Sigmoid colon (tissue), 7 donors: ENCODE results near the gene SLC17A8. TPM values are rescaled to one million over a fixed set of nuclear protein-coding genes. Genes with fewer than 3 reads are reported as not detected.

Source experiments
- DNase-seq: peaks from one replicate; pipeline ENCODE4 v3.0.0-alpha.2; 2019
- H3K27ac ChIP-seq, 4 donors: fragments of 200-600 bp; sonication (generic); one replicate each; pipeline ENCODE4 v1.5.1; 2016 to 2019; ENCODE audit warnings: mild to moderate bottlenecking in 1 of 4
- H3K27me3 ChIP-seq, 3 donors: fragments of 200-600 bp; sonication (generic); one replicate each; pipeline ENCODE4 v1.5.1; 2019; ENCODE audit warnings: mild to moderate bottlenecking in 1 of 3
- H3K36me3 ChIP-seq, 4 donors: fragments of 200-600 bp; sonication (generic); one replicate each; pipeline ENCODE4 v1.5.1; 2016 to 2019
- H3K4me1 ChIP-seq, 4 donors: fragments of 200-600 bp; sonication (generic); one replicate each; pipeline ENCODE4 v1.5.1; 2017 to 2019
- H3K4me3 ChIP-seq, 4 donors: fragments of 200-600 bp; sonication (generic); one replicate each; pipeline ENCODE4 v1.5.1; 2017 to 2019; ENCODE audit warnings: mild to moderate bottlenecking in 2 of 4, moderate library complexity in 1 of 4
- H3K9me3 ChIP-seq, 4 donors: fragments of 200-600 bp in 3 of 4; sonication (generic) in 3 of 4; one replicate each; pipeline versions ENCODE4 v1.5.1 to v1.6.1; 2013 to 2019
- EP300 ChIP-seq, 4 donors: sonication (generic); formaldehyde crosslinking; IDR thresholded peaks; one replicate each; pipeline ENCODE4 v1.6.1; 2017; ENCODE audit warnings: antibody characterized with exemption in 4 of 4
- POLR2A ChIP-seq, 2 donors: fragments of 450-650 bp; IDR thresholded peaks; one replicate each; pipeline ENCODE4 v1.6.1; 2016; ENCODE audit warnings: antibody characterized with exemption in 2 of 2, mild to moderate bottlenecking in 2 of 2, moderate library complexity in 2 of 2
- POLR2AphosphoS5 ChIP-seq, 4 donors: sonication (generic); formaldehyde crosslinking; IDR thresholded peaks; one replicate each; pipeline ENCODE4 v1.6.1; 2017; ENCODE audit warnings: antibody characterized with exemption in 4 of 4
- WGBS, 2 donors: extraction: QIAGEN DNeasy Blood & Tissue Kit; methylation state at CpG; one replicate each; pipeline ENCODE4 v1.1.7; 2013; 5-methylcytosine and 5-hydroxymethylcytosine counted together
- intact Hi-C: fragments of 100-400 bp; cut with DNase I; formaldehyde crosslinking; loops from one replicate; pipeline ENCODE4 v1.15.1; 2023
- polyA plus RNA-seq, 3 donors: library from polyadenylated mRNA; stranded (reverse); fragments of 200-250 nt; gene quantifications; one replicate each; pipeline ENCODE4 v1.2.3, GENCODE V29; 2013
- total RNA-seq, 4 donors: library from RNA; depleted of rRNA; stranded (reverse); fragments of >200 nt; gene quantifications; one replicate each; pipeline ENCODE4 v1.1.0, GENCODE V29; 2016
- TF ChIP-seq, protein P1 (sequence below), 4 experiments: fragments of 450-650 bp in 3 of 4; fragments of 200-600 bp in 1 of 4; IDR thresholded peaks; one replicate each; pipeline ENCODE4 v1.5.1; 2016 to 2019; ENCODE audit warnings: antibody characterized with exemption in 4 of 4, mild to moderate bottlenecking in 3 of 4, moderate library complexity in 2 of 4
- donor health status: healthy with polysubstance abuse.
- donor health status: Bipolar disorder and iron deficiency.
- donor health status: healthy.

Gene SLC17A8
- total and polyA plus RNA-seq, 7 donors, result 0.60 to 2.3 (median 0.90) TPM; not detected in 4

DNA sequence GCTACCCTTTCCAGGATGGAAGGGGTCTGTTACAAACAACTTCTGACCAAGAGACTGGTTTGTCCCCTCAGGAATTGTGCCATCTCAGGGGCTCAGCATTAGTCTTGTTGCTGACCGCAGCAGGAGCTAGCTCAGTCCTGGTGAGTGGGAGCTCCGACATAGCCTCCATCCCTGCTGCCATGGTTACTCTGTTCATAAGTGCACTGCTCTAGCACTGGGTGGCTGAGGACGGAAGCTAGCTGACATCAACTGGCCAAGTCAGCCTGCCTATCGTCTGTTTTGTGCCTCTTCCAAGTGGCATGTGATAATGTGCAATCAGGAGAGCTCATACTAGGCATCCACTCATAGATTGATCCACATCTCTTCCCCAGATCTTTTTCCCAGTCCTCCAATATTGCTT is 7.5 kb downstream of the SLC17A8 start:
- no peak for DNase-seq

DNA sequence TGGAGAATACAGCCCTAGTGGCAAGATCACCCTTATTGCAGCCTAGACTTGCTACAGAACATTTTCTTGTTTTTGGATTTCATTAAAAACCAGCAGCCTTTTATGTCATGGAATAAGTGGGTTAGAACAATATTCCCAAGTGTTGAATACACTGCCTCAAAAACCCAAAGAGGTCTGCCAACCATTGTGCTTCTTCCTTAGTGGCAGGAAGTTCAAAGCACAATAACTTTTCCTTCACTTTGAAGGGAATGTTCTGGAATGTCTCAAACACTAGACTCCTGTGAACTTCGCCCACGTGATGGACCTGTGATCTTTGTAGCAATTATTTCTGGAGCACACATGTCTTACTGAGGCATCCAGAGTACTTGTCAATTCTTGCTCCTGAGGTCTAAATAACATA is 8.5 kb downstream of the SLC17A8 start:
- intact Hi-C loops, result no loop called here
- TF ChIP-seq, protein P1, sequence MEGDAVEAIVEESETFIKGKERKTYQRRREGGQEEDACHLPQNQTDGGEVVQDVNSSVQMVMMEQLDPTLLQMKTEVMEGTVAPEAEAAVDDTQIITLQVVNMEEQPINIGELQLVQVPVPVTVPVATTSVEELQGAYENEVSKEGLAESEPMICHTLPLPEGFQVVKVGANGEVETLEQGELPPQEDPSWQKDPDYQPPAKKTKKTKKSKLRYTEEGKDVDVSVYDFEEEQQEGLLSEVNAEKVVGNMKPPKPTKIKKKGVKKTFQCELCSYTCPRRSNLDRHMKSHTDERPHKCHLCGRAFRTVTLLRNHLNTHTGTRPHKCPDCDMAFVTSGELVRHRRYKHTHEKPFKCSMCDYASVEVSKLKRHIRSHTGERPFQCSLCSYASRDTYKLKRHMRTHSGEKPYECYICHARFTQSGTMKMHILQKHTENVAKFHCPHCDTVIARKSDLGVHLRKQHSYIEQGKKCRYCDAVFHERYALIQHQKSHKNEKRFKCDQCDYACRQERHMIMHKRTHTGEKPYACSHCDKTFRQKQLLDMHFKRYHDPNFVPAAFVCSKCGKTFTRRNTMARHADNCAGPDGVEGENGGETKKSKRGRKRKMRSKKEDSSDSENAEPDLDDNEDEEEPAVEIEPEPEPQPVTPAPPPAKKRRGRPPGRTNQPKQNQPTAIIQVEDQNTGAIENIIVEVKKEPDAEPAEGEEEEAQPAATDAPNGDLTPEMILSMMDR (IDR thresholded peaks at IDR 0.05), result no peak
- TF ChIP-seq POLR2A (IDR thresholded peaks at IDR 0.05), result no peak
- TF ChIP-seq EP300 (IDR thresholded peaks at IDR 0.05), result no peak
- no peak for TF ChIP-seq POLR2AphosphoS5 (IDR thresholded peaks at IDR 0.05)
- no peak for DNase-seq
- no peaks in the 10 kb centered on the region for H3K36me3 ChIP-seq
- H3K27ac ChIP-seq, result no peak overlapping the region
- WGBS, 2 donors, result 74 to 86% methylated on average over 2 of the region's 2 CpGs
- no peaks in the 10 kb centered on the region for H3K27me3 ChIP-seq
- no peaks in the 10 kb centered on the region for H3K9me3 ChIP-seq
- no peaks in the 10 kb centered on the region for H3K4me1 ChIP-seq
- H3K4me3 ChIP-seq, result no peak overlapping the region

More for the DNA sequence above, 7.5 kb downstream of the SLC17A8 start:
- Histone ChIP-seq H3K27me3 (no peaks in the 10 kb centered on the region), H3K9me3 (no peaks in the 10 kb centered on the region), H3K27ac (no peak overlapping the region), H3K4me3 (no peak overlapping the region), H3K4me1 (no peaks in the 10 kb centered on the region), H3K36me3 (no peaks in the 10 kb centered on the region)
- WGBS, 2 donors, result 77 to 94% methylated on average over 4 of the region's 4 CpGs
- TF ChIP-seq EP300 (IDR thresholded peaks at IDR 0.05), result no peak
- TF ChIP-seq, protein P1 (IDR thresholded peaks at IDR 0.05), result no peak
- no peak for TF ChIP-seq POLR2AphosphoS5 (IDR thresholded peaks at IDR 0.05)
- TF ChIP-seq POLR2A (IDR thresholded peaks at IDR 0.05), result no peak
- intact Hi-C loops, result no loop called here

DNA sequence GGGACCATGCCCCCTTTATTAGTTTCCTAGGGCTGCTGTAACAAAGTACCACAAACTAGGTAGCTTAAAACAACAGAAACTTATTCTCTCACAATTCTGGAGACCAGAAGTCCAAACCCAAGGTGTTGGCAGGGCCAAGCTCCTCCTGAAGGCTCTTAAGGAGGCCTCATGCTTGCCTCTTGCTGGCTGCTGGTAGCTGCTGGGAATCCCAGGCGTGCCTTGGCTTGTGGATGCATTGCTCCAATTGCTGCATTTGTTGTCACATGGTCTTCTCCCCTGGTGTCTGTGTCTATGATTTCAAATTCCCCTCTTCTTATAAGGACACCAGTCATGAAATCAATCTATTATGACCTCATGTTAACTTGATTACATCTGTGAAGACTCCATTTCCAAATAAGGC is 11.2 kb downstream of the SLC17A8 start:
- no peaks in the 10 kb centered on the region for H3K27me3 ChIP-seq
- no peaks in the 10 kb centered on the region for H3K9me3 ChIP-seq
- no peak overlapping the region for H3K27ac ChIP-seq
- H3K36me3 ChIP-seq, result no peaks in the 10 kb centered on the region
- TF ChIP-seq, protein P1 (IDR thresholded peaks at IDR 0.05), result no peak
- TF ChIP-seq EP300 (IDR thresholded peaks at IDR 0.05), result no peak
- intact Hi-C loops, result no loop called here
- H3K4me3 ChIP-seq, result no peak overlapping the region
- 92 to 95% methylated on average over 1 of the region's 1 CpG for WGBS, 2 donors
- DNase-seq, result no peak
- H3K4me1 ChIP-seq, result no peaks in the 10 kb centered on the region

DNA sequence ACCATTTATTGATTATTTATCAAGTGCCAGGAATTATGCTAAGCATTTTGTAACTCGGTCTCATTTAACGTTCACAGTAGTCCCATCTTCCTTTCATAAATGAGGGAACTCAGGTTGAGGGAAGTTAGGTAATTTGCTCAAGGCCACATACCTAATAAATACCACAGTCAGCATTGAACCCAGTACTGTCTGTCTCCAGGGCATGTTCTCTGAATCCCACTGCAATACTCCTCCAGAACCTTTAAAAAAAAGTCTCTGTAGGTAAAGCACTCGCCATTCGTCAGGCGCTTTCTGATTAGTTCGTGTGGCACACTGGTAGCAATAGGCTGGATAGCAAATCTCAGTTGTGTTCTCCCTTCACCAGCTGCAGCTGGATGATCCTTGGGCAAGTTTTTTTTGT is 14.3 kb downstream of the SLC17A8 start:
- TF ChIP-seq POLR2A (IDR thresholded peaks at IDR 0.05), result no peak
- TF ChIP-seq, protein P1 (IDR thresholded peaks at IDR 0.05), result no peak
- no peak overlapping the region for H3K27ac ChIP-seq
- WGBS, 2 donors, result 85 to 86% methylated on average over 6 of the region's 6 CpGs
- DNase-seq, result no peak
- no peaks in the 10 kb centered on the region for H3K27me3 ChIP-seq
- no peaks in the 10 kb centered on the region for H3K9me3 ChIP-seq
- H3K4me1 ChIP-seq, result peaks cover 0 to 13% (median 6%) of the 10 kb centered on the region in 4 donors
- intact Hi-C loops, result no loop called here
- H3K36me3 ChIP-seq, result no peaks in the 10 kb centered on the region
- H3K4me3 ChIP-seq, result no peak overlapping the region

DNA sequence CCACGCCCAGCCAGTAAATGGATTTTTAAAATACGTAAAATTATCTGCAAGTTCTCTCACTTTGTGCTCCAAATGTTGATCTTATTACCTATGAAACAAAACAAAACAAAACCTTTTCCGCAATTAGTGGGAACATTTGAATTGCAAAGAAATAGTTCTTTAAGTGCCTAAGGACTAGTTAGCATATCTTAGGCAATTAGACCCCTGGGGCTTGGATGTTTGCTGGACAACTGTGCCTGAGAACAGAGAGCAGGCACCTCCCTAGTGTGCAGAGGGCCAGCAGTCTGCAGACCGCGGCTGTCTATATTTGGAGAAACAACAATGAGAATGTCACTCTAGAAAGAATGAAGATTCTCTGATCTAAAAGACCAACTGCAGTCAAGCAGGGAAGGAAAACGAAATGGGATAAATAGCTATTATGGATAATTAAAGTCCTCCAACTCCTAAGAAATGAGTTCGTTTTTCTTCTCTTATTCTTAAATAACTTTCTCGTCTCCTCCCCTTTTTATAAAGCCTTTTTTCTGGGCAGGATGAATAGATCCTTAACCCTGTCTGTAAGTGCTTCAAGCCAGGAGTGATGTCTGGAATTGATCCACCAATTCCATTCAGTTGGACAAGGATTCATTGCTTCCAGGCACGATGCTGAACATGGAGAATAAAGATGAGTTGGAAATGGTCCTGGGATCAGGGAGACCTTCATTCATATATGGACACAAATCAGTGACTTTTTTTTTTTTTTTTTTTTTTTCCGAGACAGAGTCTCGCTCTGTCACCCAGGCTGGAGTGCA is 16.2 kb downstream of the SLC17A8 start:
- Histone ChIP-seq H3K27me3 (no peaks in the 10 kb centered on the region), H3K36me3 (no peaks in the 10 kb centered on the region), H3K4me3 (no peak overlapping the region), H3K4me1 (peaks cover 0 to 13% (median 6%) of the 10 kb centered on the region in 4 donors), H3K27ac (no peak overlapping the region), H3K9me3 (no peaks in the 10 kb centered on the region)
- DNase-seq, result no peak
- WGBS, 2 donors, result 64 to 78% methylated on average over 11 of the region's 11 CpGs
- TF ChIP-seq POLR2AphosphoS5 (IDR thresholded peaks at IDR 0.05) (no peak), POLR2A (IDR thresholded peaks at IDR 0.05) (no peak), EP300 (IDR thresholded peaks at IDR 0.05) (no peak)
- intact Hi-C loops, result no loop called here
